HG03342 (cell line): ENCODE data around the gene EXOC3L4.
A peak's percentile ranks its signal among the peaks of the same experiment; 100 is the strongest.

Experiments
- ATAC-seq: cut with Tn5 transposase; IDR thresholded peaks from one replicate; pipeline ENCODE4 v1.9.1; 2021; ENCODE audit warnings: mild to moderate bottlenecking, moderate library complexity; ENCODE audit not compliant: unreplicated experiment

EXOC3L4 gene

GRCh38 chr14:103129301-103130016 lies 34.9 kb downstream of the EXOC3L4 start:
- ATAC-seq = no peak

GRCh38 chr14:103130017-103130764 lies 35.7 kb downstream of the EXOC3L4 start:
- ATAC-seq = no peak

- ATAC-seq = no peak
These were observed 36.4 kb downstream of the EXOC3L4 start for GRCh38 chr14:103130965-103131364.

- ATAC-seq = no peak
These were observed 37.1 kb downstream of the EXOC3L4 start for GRCh38 chr14:103131580-103131979.

- ATAC-seq = no peak
These were observed 38.1 kb downstream of the EXOC3L4 start for GRCh38 chr14:103132381-103133209.

GRCh38 chr14:103133210-103134140 lies 39.0 kb downstream of the EXOC3L4 start:
- ATAC-seq = no peak

DNA sequence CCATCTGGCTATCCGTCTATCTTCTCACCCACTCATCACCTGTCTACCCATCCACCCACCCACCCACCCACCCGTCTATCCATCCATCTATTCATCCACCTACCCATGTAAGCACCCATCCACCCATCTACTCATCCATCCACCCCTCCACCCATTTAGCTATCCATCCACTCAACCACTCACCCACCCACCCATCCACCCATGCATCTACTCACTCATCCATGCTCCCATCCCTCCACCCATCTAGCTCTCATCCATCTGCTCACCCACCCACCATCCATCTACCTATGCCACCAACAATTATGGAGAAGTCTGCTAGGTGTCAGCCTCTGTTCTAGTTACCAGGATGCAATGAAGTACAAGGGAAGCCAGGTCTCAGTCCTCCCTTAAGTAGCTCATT lies 39.9 kb downstream of the EXOC3L4 start:
- no peak for ATAC-seq

- ATAC-seq = no peak
These were observed 40.4 kb downstream of the EXOC3L4 start for GRCh38 chr14:103134919-103135318.

GRCh38 chr14:103135333-103136260 lies 41.1 kb downstream of the EXOC3L4 start:
- no peak for ATAC-seq

DNA sequence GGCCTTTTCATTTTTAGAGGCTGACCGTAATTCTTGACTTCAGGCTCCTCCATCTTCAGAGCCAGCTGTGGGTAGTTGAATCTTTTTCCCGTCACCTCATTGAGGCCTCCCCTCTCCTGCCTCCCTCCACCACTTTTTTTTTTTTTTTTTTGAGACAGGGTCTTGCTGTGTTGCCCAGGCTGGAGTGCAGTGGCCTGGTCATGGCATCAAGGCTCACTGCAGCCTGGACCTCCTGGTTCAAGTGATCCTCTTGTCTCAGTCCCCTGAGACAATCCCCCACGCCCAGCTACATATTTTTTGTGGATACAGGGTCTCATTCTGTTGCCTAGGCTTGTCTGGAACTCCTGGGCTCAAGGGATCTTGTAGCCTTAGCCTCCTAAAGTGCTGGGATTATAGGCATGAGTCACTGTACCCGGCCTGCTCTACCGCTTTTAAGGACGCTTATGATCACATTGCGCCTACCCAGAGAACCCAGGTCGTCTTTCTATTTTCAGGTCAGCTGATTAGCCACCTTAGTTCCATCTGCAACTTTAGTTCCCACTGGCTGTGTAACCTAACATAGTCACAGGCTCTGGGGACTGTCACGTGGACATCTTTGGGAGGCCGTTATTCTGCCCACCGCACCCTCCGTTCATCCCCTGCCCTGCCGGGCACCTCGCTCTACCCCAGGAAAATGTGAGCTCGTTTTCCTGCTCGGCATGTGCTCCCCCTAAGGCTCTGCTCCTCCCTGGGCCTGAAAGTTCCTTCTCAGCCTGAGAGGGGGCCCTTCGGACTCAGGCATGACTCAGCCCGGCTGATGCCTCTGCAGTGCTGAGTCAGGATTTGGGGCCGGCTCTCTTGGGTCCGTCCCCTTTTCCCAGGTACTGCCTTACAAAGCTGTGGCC lies 42.1 kb downstream of the EXOC3L4 start:
- no peak for ATAC-seq

- ATAC-seq = no peak
These were observed 43.3 kb downstream of the EXOC3L4 start for GRCh38 chr14:103137689-103138300.

DNA sequence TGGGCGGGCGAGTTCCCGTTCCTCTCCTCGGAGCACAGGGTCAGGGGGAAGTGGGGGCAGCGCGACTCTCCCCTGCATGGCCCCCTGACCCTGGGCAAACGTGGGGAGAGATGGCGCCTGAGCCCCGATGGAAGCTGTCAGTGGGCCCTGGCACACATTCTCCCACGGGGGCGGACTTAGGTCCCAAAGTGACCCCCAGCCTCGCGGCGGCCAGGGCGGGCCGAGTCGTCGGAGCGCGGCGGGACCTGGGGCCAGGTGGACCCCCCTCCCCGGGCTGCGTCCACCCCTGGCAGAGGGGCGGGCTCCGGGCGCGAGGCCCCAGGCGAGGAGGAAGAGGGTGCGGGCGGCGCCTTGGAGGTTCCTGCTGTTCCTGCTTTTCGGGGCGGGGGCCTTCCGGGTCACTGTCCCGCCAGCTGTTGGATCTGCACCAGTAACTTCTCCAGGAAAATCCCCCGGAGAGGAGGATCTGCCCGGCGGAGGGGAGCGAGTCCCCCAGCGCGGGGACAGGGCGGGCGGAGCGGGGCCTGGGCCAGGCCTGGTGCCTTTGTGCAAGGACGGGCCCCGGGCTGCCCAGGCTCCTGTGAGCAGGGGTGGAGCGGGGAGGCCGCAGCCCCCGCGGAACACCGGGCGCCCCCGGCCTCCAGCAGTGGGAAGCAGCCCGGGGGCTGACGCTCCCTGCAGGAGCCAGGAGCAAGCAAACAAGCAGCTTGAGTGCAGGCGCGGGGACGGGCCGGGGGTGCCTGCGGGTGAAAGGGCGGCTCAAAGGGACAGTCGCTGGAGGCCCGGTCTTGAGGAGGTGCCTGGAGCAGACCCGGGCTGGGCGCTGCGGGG lies 44.0 kb downstream of the EXOC3L4 start:
- no peak for ATAC-seq

GRCh38 chr14:103139132-103140025 lies 44.9 kb downstream of the EXOC3L4 start:
- ATAC-seq = no peak

DNA sequence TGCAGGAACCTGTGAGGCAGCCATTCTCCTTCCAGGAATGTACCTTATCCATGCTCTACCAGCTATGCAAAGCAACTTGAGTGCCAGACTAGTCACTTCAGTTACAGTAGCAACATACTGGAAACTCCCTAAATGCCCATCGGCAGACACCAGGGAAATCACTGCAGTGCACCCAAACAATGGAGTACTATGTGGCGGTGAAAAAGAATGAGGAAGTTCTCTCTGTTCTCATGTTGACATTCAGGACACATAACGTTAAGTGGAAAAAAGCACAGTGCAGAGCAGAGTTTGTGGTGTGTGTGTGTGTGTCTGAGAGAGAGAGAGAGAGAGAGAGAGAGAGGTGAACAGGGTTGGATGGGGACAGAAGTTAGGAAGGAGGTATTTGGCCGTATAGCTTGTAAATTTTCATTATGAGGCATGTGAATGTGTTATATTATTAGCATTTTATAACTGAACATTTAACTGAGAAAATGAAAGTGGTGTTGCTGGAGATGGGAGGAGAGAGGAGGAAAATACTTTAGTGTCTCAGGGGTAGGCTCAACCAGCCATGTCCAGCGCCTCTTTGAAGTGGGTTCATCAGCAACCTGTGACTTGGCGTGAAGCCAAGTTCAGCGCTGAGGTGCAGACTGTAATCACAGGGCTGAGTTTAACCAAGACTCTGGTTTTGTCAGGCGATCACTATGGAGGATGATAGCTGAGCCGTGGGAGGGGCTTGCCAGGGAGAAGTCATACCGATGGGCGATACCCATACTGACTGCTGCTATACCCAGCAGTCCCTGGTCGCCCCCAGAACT lies 46.0 kb downstream of the EXOC3L4 start:
- ATAC-seq = peak; percentile 67

- peak; percentile 25 for ATAC-seq
These were observed 46.7 kb downstream of the EXOC3L4 start for GRCh38 chr14:103141117-103141796.
